8988T (cell line): ENCODE results near the gene TGOLN2.

Source experiments
- DNase-seq: peaks from one replicate; pipeline ENCODE4 v3.0.0; 2011

Gene TGOLN2

DNA sequence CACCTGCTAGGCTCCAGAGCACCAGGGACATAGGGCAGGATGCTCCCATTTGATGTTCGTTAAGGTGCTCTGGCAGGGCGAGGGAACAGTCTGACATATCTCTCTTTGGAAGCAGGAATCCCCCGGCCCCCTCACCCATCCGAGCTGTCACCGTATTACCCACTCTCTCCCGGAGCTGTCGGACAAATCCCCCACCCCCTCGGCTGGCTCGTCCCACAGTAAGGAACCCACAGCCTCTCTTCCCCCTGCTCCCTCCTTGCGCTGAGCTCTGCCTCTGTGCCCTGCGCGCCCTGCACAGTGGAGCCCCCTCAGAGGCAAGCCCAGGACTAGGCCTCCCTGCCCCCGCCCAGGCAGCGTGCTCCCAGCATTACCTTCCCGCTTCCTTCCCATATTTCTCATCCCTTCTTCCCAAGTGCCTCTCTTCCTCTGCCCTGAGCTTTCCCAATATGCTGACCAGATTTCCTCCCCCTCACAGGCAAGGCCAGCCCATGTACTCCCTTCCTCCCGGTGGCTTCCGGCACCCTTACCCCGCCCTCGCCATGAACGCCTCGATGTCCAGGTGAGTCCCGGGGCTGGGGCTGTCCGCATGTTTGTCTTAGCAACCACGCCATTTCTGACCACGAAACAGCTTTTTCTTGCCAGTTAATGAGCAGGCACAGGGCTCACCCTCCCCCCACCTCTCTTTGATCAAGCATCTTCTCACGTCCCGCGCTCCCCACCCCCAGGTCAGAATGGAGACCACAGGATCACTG is 23.8 kb downstream of the TGOLN2 start:
- DNase-seq: no peak

DNA sequence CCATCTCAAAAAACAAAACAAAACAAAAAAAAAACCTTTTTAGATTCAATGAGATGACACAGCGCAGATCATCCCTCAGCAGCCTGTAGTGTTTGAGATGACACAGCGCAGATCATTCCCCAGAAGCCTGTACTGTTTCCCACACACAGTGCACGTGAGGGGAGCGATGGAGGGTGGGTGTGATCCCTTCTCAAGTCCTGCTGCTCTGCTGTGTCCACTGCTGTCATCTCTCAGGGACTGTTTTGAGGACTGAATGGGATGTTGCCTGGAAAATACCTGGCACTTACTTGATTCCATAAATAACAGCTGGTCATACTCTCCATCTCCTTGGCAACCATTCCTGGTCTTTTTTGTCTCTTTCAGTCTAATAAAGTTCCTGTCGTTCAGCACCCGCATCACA is 25.7 kb downstream of the TGOLN2 start:
- no peak for DNase-seq

DNA sequence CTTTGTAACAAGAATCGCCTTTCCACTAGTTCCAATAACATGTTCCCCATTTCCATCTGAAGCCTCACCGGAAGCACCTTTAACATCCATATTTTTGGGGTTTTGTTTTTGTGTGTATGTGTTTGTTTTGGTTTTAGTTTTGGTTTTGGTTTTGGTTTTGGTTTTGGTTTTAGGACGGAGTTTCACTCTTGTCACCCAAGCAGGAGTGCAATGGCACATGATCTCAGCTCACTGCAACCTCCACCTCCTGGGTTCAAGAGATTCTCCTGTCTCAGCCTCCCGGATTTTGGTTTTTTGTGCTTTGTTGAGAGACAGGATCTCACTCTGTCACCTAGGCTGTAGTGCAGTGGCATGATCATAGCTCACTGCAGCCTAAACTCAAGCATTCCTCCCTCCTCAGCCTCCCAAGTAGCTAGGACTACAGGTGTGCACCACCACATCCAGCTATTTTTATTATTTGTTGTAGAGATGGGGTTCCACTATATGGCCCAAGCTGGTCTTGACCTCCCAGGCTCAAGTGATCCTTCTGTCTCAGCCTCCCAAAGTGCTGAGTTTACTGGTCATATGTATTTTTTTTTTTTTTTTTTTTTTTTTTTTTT is 36.3 kb downstream of the TGOLN2 start:
- no peak for DNase-seq

DNA sequence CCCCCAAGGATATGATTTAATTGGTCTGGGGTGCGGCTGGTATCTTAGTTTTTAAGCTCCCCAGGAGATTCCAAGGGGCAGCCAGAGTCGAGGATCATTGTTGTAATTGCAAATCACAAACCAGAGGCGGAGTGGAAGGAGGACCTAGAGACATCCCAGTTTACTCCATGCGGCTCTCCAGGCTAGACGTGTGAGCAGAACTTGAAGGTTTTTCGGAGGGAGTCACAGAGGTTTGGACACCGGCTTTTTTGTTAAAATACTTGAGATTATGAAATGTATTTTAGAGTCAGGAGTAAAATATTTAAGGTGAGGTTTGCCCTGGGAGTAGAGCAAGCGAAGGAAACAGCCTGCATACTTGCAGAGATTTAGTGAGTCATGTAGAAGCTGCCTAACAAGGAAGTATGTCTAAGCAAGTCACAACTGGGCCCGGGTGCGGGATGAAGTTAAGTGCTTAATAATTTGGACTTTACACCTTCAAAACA is 39.5 kb downstream of the TGOLN2 start:
- DNase-seq: peak; percentile 51

DNA sequence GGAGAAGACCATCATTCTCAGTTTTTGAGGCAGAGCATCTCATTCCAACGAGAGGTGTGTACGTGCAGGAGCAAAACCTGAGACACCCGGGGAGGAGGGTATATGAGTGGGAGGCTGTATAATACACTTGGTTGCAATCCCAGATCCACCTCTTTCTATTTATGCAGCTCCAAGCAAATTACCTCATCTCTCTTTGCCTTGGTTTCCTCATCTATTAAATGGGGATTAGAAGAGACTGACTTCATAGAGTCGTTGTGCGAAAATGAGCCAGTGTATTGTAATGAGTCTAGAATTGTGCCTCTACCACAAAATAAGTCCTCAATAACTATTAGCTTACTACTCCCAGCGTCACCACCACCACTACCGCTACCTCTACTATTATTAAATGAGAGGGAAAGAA is 40.1 kb downstream of the TGOLN2 start:
- no peak for DNase-seq

DNA sequence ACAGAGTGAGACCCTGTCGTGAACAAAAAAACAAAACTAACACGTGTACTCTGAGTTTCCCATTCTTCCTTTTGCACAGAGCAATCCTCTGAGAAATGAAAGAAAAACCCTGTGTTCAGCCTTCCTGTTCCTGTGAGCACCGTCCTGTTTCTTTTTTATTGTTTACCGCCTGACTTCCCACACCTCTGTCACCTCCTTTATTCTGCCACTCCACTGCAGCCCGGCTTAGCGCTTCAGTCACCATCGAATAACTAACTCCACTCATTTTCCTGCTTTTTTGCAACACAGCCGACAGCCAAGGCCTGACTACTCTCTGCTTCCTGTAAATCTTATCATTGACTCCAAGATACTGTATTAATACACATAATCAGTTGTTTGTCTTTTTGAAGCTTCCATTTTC is 40.9 kb downstream of the TGOLN2 start:
- DNase-seq: no peak

DNA sequence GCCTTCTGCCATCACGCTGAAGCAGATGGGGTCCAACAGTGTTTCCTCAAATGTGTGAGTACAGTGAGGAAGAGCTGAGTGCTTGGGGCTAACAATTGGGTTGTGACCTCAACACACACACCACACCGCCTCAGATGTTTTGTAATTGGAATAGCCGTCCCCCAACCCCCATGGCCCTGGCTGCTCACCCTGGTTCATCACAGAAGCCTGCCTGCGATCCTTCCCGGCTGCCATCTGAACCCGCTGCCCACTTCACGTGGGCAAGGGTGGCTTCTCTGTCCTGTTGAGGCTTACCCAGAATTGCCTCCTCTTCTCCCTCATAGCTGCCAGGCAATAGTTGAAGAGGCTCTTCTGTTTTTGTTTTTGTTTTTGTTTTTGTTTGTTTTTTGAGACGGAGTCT is 44.1 kb downstream of the TGOLN2 start:
- no peak for DNase-seq

DNA sequence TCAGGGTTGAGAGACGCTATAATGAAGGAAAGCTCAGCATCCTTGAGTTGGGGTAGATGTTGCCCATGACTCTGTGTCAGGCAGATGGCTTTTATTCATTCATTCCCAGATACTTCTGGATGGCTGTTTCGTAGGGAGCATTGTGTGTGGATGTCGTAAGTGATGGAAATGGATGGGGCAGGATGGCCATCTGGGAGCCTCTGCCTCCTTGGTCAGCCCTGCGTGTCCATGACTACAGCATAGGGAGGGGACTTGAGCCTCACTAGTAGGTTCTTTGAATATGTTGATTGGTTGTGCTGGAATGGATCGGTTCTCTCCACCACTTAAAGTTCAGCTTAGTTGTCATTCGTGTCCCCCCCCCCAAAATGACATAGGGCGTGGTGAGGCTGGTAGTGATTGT is 44.9 kb downstream of the TGOLN2 start:
- DNase-seq: no peak

DNA sequence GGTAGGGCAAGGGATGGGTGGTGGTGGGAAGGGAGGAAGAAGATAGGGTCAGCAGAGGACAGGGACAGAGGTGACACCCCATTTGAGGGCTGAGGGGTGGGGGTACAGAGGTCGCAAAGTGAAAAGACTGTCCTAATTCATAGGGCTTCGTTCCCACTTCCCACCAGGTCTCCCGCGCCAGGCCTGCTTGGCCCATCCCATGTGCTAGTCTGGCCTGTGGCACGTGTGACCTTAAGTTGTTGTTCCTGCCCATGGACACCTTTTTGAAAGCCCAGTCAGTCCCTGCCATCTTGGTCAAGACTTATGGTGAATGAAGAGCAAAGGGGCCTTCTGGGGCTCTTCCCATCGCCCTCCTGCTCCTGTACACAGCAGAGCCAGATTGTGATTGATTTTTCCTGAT is 46.2 kb downstream of the TGOLN2 start:
- no peak for DNase-seq

DNA sequence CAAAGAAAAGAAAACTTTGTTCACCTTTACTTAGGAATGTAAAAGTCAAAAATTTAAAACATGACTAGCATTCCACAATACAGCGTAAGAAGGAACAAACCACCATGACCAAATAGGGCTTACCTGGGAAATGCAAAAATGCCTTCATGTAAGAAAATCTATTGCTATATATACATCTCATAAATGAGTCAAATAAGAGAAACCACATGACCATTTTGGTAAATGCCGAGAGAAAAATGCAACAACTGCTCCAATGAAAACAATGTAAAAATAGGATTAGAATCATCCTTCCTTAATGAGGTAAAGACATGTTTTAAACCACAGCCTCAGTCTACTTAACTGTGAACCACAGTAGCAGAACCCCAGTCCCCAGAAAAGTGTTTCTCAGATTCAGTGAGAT is 49.4 kb downstream of the TGOLN2 start:
- DNase-seq: no peak

DNA sequence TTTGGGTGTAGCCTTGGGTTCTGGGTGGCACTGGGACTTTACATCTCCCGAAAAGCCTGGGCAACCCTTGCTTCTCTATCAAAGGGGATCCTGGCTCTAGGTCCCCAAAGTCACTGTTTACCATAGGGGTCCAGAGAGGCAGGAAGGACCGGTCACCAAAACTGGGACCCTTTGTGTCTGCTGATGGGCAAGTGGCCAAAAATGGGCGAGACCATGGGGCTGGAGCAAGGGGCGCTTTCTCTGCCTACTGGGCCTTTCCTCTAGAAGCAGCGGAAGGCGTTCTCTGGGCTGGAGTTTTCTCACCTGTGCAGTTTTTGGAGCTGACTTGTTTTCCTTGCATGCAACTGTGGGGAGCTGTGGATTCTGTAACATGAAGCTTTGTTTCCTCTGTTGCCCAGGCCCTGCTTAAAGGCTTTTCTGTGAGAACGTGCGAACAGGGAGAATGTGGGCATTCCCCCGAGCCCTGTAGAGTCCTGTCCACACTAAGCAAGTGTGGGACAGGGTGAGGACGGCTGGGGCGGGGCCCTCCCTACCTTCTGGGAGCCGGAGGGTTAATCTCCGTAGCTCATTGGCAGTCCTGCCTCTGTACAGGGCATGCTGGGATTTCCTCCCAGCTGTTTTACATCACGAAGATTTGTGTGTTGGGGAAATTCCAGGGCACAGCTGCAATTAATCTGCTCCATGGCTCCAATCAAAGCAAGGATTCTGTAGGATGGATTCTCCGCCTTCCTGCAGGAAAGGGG is 50.2 kb downstream of the TGOLN2 start:
- DNase-seq: no peak

DNA sequence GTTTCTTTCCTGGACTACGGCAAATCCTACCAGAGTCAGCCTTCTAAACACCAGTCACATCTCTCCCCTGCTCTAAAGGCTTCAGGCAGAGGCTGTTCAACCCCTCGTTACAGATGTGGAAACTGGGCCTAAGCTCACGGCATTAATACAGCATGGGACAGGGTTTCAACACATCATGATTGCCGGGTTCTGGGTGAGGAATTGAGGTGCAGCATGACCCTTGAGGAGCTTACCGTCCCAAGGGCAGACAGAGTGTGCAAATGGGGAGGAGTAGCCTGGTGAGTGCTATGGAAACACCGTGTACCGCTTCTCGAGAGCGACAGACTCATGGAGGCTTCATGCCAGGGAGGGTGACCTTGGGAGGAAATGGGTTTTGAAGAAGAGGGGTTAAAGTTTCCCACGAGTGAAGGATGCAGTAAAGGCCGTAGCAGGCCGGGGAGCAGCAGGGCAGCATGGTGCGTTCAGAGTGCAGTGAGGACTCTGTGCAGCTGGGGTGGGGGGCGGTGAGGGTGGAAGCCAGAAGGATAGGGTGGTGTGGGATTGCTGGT is 51.1 kb downstream of the TGOLN2 start:
- DNase-seq: no peak

DNA sequence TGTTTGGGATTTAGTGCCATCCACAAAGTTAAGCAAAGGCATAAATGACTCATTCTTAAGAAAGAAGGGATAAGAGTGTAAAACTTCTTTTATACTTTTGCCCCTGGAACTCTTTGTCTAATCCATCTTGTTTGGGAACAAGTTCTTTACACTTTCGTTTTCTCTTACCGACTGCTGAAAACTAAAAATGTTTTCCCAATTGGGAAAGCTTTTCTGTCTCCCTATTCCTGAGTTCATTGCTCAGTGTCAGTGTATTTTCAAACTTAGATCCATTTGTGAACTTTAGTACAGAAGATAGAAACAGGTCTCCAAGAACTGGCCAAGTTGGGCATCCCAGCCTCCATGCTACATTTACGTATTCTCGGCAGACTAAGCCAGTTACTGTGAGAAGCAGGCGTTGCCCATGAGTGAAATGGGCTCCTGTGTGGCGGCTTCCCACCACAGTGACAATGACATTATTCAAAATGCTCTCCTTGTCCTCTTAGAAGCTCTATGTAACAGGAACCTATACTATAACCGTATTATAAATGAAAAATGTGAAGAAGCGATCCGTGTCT is 51.7 kb downstream of the TGOLN2 start:
- no peak for DNase-seq

DNA sequence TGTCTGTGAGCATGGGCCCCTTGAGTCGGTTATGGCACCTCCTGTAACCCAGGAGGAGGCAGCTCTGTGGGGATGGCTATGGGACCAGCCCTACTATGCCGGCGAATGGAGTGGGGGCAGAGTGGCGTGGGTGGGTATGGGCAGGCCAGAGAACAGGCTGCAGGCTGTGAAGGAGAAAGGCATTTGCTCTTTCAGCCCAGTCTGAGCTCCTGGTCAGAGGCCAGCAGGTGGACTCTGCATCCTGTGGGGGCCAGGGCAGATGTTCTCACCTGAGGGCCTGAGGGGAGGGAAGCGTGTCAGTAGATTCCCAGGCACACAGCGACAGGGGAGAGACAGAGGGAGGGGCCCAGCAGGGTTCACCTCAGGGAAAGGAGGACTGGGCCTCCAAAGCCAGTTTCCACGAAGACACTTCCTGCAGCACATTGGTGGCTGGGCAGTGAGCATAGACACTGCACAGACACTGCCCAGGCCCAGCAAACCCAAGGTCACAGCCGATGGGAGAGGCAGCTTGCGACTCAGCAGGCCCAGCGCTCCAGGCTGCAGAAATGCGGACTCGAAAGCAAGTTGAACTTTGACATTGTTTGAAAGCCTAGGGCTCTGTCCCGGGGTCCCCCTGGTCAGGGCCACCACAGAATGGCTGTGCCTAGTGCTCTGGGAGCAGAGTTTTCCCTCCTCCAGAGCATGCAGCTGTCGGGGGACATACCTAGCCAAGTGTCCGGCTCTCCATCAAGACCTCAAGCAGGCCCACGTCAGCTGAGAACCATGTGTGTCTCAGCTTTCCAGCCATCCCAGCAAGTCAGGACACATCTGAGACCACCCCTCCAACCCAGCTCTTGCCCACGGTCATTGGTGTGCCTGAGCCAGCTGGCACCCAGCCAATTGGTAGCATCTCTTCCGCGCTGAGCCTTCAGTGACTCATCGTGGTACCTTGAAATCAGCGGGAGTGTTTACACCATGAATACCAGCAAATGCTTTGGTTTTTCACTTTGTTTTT is 53.8 kb downstream of the TGOLN2 start:
- no peak for DNase-seq

DNA sequence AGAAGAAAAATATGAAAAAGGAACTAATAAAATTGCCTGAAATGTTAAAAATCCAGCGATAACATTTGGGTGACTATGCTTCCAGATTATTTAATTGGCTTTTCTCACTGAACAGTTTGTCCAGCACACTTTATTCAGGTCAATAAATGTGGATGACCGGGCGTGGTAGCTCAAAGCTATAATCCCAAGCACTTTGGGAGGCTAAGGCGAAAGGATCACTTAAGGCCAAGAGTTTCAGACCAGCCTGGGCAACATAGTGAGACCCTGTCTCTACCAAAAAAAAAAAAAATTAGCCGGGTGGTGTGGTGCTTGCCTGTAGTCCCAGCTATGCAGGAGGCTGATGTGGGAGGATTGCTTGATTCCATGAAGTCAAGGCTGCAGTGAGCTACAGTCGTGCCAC is 55.4 kb downstream of the TGOLN2 start:
- DNase-seq: no peak

DNA sequence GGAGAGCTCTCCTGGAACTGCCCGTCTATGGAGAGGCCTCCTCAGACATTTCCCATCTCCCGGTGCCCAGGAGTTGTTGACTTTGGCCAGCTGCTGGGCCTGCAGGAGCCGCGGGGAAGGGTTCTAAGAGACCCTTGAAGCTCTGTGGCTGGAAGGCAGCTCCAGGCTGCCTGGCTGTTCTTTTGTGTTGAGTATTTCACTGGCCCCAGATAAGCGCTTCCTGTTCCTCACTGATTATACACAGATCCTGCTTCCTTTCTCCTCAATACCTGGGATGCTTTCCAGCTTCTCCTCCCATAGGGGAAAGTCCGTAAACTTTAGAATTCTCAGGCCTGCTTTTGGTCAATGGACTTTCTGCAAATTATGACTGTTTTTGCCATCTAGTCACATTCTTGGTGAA is 57.8 kb downstream of the TGOLN2 start:
- DNase-seq: no peak
